Brain microvascular endothelial cell (primary cell): ENCODE measurements around the gene TFB2M.
"Not testable (repeated sequence)": the region's sequence is repeated elsewhere in the genome, so short reads cannot be mapped to it uniquely, and the experiment has no call there.

ENCODE experiments used
- DNase-seq: peaks from one replicate; pipeline ENCODE4 v3.0.0-alpha.2; 2020
- H3K27ac ChIP-seq: fragments of 250-450 bp; sonication (Bioruptor Pico); 2 replicates; pipeline ENCODE4 v1.5.1; 2020; ENCODE audit warnings: mild to moderate bottlenecking, moderate library complexity
- H3K27me3 ChIP-seq: fragments of 250-450 bp; sonication (Bioruptor Pico); replicated peaks from 2 replicates; pipeline ENCODE4 v1.5.1; 2020; ENCODE audit warnings: mild to moderate bottlenecking
- H3K36me3 ChIP-seq: fragments of 250-450 bp; sonication (Bioruptor Pico); replicated peaks from 2 replicates; pipeline ENCODE4 v1.5.1; 2020; ENCODE audit warnings: mild to moderate bottlenecking
- H3K4me3 ChIP-seq: 2 replicates; pipeline ENCODE4 v1.5.1; 2011; ENCODE audit warnings: low read depth, mild to moderate bottlenecking, control low read depth, low read length, moderate library complexity
- in situ Hi-C: cut with HindIII; loops from 2 replicates; pipeline ENCODE4 v1.10.0; 2017; ENCODE audit warnings: low sequenced_read_pairs, low pct_ligation_motif_present
- TF ChIP-seq, protein P1 (sequence below): IDR thresholded peaks from 2 replicates; pipeline ENCODE4 v1.5.1; 2011; ENCODE audit warnings: low read depth, mild to moderate bottlenecking, moderate library complexity, low read length, control low read depth, inconsistent platforms; ENCODE audit errors: missing control alignments

Gene TFB2M, protein sequence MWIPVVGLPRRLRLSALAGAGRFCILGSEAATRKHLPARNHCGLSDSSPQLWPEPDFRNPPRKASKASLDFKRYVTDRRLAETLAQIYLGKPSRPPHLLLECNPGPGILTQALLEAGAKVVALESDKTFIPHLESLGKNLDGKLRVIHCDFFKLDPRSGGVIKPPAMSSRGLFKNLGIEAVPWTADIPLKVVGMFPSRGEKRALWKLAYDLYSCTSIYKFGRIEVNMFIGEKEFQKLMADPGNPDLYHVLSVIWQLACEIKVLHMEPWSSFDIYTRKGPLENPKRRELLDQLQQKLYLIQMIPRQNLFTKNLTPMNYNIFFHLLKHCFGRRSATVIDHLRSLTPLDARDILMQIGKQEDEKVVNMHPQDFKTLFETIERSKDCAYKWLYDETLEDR

DNA sequence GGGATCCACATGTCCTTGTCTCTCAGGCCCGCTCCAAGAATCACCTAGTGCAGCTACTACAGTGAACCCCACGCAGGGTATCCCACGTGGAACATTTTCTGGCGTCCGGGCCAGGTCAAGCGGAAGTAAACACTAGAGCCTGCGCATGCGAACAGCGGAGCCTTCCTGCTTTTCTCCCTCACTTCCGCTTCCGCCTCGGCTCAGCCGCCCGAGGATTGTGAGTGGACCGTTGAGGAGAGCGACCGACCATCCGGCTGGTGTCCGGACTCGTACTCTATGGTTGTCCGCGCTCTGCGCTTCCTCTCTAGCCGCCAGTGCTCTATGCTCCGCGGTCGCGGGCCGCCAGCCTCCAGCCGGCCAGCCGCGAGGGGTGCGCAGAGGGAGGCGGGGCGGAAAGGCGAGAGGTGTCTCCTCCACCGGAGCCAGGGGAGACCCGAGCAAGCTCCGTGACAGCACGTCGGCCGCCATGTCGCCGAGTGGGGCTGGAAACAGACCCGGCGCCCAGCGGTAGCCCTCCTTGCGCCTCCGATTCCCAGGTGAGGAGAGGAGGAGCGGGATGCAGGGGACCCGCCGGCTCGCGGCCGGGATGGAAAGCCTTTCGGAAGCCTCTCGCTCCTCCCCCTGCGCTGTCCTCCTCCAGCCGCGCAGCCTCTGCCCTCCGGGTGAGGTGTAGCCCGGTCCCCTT lies at the start of gene TFB2M, which contains the start of gene CNST:
Gene TFB2M, minus strand, starts transcription at position 134 of the 685 bp plus-strand sequence. Its CDS starts 123 bp downstream, at position 11.
Gene CNST, plus strand, starts transcription at position 329 of the 685 bp plus-strand sequence. CDS start 25,107 bp downstream, outside the sequence.
- TF ChIP-seq, protein P1, sequence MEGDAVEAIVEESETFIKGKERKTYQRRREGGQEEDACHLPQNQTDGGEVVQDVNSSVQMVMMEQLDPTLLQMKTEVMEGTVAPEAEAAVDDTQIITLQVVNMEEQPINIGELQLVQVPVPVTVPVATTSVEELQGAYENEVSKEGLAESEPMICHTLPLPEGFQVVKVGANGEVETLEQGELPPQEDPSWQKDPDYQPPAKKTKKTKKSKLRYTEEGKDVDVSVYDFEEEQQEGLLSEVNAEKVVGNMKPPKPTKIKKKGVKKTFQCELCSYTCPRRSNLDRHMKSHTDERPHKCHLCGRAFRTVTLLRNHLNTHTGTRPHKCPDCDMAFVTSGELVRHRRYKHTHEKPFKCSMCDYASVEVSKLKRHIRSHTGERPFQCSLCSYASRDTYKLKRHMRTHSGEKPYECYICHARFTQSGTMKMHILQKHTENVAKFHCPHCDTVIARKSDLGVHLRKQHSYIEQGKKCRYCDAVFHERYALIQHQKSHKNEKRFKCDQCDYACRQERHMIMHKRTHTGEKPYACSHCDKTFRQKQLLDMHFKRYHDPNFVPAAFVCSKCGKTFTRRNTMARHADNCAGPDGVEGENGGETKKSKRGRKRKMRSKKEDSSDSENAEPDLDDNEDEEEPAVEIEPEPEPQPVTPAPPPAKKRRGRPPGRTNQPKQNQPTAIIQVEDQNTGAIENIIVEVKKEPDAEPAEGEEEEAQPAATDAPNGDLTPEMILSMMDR, result no peak
- in situ Hi-C loops, result no loop called here
- Histone ChIP-seq H3K27ac (peak within 1 kb of the TSS; percentile 81), H3K4me3 (peak within 1 kb of the TSS; percentile 97), H3K27me3 (no peaks in the 10 kb centered on the region), H3K36me3 (no peaks in the 10 kb centered on the region)
- DNase-seq, result peak; percentile 99

DNA sequence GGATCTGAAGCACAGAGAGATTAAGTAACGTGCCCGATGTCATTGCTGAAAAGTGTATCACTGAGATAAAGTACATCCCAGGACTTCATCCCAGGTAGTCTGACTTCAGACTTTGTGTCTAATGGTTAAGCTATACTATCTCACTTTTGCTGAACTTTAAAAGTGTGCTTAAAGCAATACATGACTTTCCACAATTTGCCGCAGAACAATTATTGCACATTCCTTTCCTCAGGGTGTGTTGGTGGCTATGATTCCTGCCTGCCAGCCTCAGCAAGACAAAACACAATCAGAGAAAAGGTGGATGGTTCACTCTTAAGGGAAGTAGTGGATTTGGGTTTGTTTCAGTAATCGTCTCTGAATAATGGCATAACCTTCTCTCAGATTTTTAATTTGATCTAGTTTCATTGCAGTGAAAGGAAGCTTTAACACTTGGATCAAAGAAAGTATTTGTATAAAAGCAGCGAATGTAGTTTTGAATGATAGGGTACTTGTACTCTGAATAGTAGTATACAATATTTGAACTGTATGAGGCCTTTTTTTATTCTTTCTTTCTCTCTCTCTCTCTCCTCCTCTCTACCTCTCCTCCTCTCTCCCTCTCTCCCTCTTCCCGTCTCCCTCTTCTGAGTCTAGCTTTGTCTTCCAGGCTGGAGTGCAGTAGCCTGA lies 47.2 kb upstream of the TFB2M start:
- no peak for DNase-seq
- Histone ChIP-seq H3K36me3 (no peaks in the 10 kb centered on the region), H3K4me3 (no peak overlapping the region), H3K27me3 (no peaks in the 10 kb centered on the region), H3K27ac (no peak overlapping the region)
- in situ Hi-C loops, result no loop called here
- TF ChIP-seq, protein P1, result no peak

DNA sequence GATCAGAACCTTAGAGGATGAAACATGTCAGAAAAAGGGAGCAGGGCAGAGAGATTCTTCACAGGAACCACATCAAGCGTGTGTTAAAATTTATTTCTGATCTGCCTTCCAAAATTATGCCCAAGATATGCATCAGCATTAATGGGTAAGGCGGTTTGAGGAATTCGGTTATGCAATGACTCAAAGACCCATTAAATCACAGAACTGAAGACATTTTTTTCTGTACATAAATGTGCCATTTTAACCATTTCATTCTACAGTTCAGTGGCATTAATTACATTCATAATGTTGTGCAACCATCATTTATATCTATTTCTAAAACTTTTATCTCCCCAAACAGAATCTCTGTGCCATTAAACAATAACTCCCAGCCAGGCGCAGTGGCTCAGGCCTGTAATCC lies 43.6 kb upstream of the TFB2M start:
- Histone ChIP-seq H3K27ac (peak overlapping the region; percentile 80), H3K36me3 (no peaks in the 10 kb centered on the region), H3K27me3 (no peaks in the 10 kb centered on the region), H3K4me3 (no peak overlapping the region)
- in situ Hi-C loops, result no loop called here
- TF ChIP-seq, protein P1, result no peak
- DNase-seq, result no peak

DNA sequence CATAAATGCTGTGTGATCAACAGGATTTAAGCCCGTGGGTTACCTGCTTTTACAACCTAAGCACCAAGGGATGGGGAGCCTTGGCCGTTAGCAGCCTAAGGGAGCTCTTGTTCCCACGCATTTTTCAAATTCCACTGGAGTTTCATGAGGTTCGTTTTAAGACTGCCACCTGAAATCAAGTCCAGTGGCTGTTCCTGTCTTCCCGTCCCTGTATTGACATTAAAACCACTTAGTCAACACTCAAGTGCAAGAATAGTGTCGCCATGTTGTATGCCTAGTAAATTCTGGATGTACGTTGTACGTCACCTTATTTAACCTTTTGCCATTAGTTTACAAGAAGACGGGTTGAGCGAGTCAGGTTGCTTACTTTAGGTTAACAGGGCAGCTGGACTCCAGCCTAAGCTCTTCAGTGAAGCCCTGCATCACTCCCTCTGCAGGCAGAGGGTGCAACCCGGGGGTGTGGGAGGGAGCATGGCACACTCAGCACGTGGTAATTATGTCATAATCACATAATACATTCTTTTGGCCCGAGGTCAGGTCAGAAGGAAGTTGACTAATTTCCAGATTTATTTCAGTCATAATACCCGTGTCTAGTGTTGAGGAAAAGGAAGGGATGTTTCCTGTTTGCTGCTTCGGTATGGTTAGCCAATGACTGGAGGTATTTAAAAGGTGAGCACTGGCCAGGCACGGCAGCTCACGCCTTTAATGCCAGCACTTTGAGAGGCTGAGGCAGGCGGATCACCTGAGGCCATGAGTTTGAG lies 42.7 kb upstream of the TFB2M start:
- DNase-seq, result peak; percentile 92
- TF ChIP-seq, protein P1, result peak; percentile 64
- Histone ChIP-seq H3K27ac (peak overlapping the region; percentile 80), H3K27me3 (no peaks in the 10 kb centered on the region), H3K4me3 (no peak overlapping the region), H3K36me3 (no peaks in the 10 kb centered on the region)
- in situ Hi-C loops, result no loop called here

DNA sequence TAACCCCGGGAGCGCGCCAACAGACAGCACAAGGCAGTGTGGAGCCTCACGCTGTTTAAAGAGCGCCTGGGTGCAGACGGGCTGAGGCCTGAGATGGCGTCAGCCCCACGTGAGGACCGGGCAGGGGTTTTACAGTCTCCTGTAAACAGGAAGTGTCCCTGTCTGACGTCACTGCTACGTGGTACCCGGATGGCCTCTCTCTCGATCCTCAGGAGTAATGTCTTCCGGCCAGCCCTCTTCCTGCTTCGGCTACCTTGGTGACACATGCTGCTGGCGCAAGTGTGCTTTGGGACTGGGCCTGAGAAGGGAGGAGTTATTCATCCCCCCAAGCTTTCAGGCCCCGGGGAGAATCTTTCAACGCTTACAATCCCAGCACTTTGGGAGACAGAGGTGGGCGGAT lies 41.4 kb upstream of the TFB2M start:
- no peaks in the 10 kb centered on the region for H3K36me3 ChIP-seq
- H3K27me3 ChIP-seq, result no peaks in the 10 kb centered on the region
- in situ Hi-C loops, result no loop called here
- TF ChIP-seq, protein P1, result no peak
- H3K27ac ChIP-seq, result no peak overlapping the region
- no peak for DNase-seq
- no peak overlapping the region for H3K4me3 ChIP-seq

DNA sequence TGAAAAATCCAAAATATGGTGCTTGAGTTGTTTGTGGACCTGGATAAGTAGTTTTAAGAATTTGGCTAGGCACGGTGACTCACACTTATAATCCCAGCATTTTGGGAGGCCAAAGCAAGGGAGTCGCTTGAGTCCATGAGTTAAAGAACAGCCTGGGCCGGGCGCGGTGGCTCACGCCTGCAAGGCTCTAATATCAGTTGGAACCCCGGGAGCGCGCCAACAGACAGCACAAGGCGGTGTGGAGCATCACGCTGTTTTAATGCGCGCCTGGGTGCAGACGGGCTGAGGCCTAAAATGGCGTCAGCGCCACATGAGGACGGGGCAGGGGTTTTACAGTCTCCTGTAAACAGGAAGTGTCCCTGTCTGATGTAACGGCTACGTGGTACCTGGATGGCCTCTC lies 39.2 kb upstream of the TFB2M start:
- in situ Hi-C loops, DNase-seq: not testable (repeated sequence)

More for the DNA sequence above, 39.2 kb upstream of the TFB2M start:
- H3K36me3 ChIP-seq, H3K27me3 ChIP-seq, H3K27ac ChIP-seq, H3K4me3 ChIP-seq: not testable (repeated sequence)
